Hematopoietic multipotent progenitor cell (in vitro differentiated cells): ENCODE data around the gene ITM2C. TPM values are rescaled to one million over a fixed set of nuclear protein-coding genes. Genes with fewer than 3 reads are reported as not detected.

Experiments used
- DNase-seq, 3 donors: peaks; one replicate each; pipeline ENCODE4 v3.0.0-alpha.2; 2011 to 2015; ENCODE audit warnings: low read depth in 2 of 3, low spot score in 2 of 3
- total RNA-seq: library from RNA; depleted of rRNA; stranded (reverse); fragments of >200 nt; gene quantifications from one replicate; pipeline ENCODE4 v1.2.3, GENCODE V29; 2012

ITM2C gene
- total RNA-seq, 1 donor: 318 TPM

- no peak for DNase-seq
Observed at GRCh38 chr2:230889911-230890601, 25.3 kb downstream of the ITM2C start.

- DNase-seq: no peak
Observed at GRCh38 chr2:230890646-230891045, 25.9 kb downstream of the ITM2C start.

GRCh38 chr2:230891064-230891463 is 26.3 kb downstream of the ITM2C start:
- DNase-seq: no peak

GRCh38 chr2:230891509-230891908 is 26.8 kb downstream of the ITM2C start:
- no peak for DNase-seq

- no peak for DNase-seq
Observed at GRCh38 chr2:230893338-230893737, 28.6 kb downstream of the ITM2C start.

GRCh38 chr2:230893841-230894781 is 29.4 kb downstream of the ITM2C start:
- DNase-seq: peak in 2 of 3 donors; percentile 35 to 37

- DNase-seq: no peak
Observed at GRCh38 chr2:230895536-230896345, 31.0 kb downstream of the ITM2C start.

- DNase-seq: no peak
Observed at GRCh38 chr2:230896346-230897115, 31.8 kb downstream of the ITM2C start.

- no peak for DNase-seq
Observed at GRCh38 chr2:230898016-230898712, 33.4 kb downstream of the ITM2C start.

GRCh38 chr2:230898713-230899091 is 34.0 kb downstream of the ITM2C start:
- no peak for DNase-seq

GRCh38 chr2:230899287-230899686 is 34.5 kb downstream of the ITM2C start:
- DNase-seq: no peak

- no peak for DNase-seq
Observed at GRCh38 chr2:230899786-230900185, 35.0 kb downstream of the ITM2C start.

- no peak for DNase-seq
Observed at GRCh38 chr2:230900336-230900995, 35.7 kb downstream of the ITM2C start.

GRCh38 chr2:230901006-230901405 is 36.3 kb downstream of the ITM2C start:
- no peak for DNase-seq

GRCh38 chr2:230902180-230902899 is 37.6 kb downstream of the ITM2C start:
- peak in 2 of 3 donors; percentile 58 to 79 for DNase-seq

- no peak for DNase-seq
Observed at GRCh38 chr2:230903231-230904150, 38.7 kb downstream of the ITM2C start.

- DNase-seq: no peak
Observed at GRCh38 chr2:230904856-230905447, 40.2 kb downstream of the ITM2C start.
